BJ (cell line): ENCODE measurements around the gene MCC. TPM values are rescaled to one million over a fixed set of nuclear protein-coding genes. Genes with fewer than 3 reads are reported as not detected.
A peak's percentile ranks its signal among the peaks of the same experiment; 100 is the strongest.

Experiments used
- CTCF ChIA-PET: fragments of 350-600 bp; formaldehyde crosslinking; extraction: SDS; loops from one replicate; lab custom pipeline; 2021; ENCODE audit warnings: antibody characterized with exemption, inconsistent platforms; lab: Yijun Ruan, JAX
- POLR2A ChIA-PET: fragments of 300-600 bp; sonication (Branson Sonifier 250); formaldehyde crosslinking; extraction: SDS; loops from one replicate; lab custom pipeline; 2021; ENCODE audit warnings: antibody characterized with exemption; lab: Charles Lee
- DNase-seq: peaks from one replicate; pipeline ENCODE4 v3.0.0-alpha.2; 2011; ENCODE audit warnings: low read depth
- H3K27me3 ChIP-seq: 2 replicates; pipeline ENCODE4 v1.6.0; 2011; ENCODE audit warnings: low read length; ENCODE audit not compliant: control insufficient read depth, insufficient read depth
- H3K36me3 ChIP-seq: 2 replicates; pipeline ENCODE4 v1.5.1; 2011; ENCODE audit warnings: low read length; ENCODE audit not compliant: control insufficient read depth, insufficient read depth
- H3K4me3 ChIP-seq: 2 replicates; pipeline ENCODE4 v1.5.1; 2011; ENCODE audit warnings: low read depth, mild to moderate bottlenecking, control low read depth, low read length
- polyA plus RNA-seq: library from polyadenylated mRNA; depleted of rRNA; stranded (reverse); fragments of >200 nt; gene quantifications from 2 replicates; pipeline ENCODE4 v1.2.3, GENCODE V29; 2011
- TF ChIP-seq, protein P1 (sequence below): IDR thresholded peaks from 2 replicates; pipeline ENCODE4 v1.5.1; 2011; ENCODE audit warnings: low read depth, mild to moderate bottlenecking, control low read depth, inconsistent platforms, low read length, moderate library complexity; ENCODE audit not compliant: insufficient read depth

The MCC gene
- polyA plus RNA-seq, 1 experiment: 2.3 TPM

DNA sequence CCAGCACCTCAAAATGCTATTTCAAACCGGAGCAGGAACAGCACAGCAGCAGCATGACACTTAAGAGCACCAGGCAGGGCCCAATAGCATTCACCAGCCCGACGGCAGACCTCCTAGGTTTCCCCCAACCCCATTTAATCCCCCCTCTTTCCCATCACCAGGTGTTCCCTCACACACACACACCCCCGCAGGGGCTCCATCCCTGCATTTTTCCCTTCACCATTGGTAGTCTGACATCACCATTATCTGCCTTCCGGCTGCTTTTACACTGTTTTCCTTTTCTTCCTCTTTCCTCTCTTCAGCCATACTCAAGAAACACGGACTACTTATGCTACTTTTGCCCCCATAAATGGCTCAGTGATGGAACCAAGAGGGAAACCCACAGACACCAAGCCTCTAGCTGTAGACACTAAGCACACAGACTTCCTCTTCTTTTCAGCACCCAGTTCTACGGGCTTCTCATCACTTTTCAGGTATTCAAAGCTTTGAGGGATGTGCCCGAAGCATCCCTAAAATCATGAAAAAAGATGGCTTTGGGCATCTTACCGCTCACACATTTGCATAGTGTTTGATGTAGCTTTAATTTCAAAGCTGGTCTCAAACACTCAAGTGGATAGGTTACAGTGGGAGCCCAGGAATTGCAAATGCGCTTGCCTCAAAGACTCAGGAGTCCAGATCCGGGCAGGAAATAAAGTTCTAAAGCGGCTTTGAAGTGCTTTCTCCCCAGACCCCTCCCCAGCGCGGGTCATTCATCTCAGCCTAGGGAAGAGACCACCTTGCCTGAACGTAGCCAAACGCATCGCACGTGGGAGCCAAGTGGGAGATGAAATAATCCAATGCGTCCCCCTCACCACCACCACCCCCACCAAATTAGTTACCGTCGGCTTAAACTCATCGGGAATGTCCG is 194.9 kb downstream of the MCC start:
- TF ChIP-seq, protein P1, sequence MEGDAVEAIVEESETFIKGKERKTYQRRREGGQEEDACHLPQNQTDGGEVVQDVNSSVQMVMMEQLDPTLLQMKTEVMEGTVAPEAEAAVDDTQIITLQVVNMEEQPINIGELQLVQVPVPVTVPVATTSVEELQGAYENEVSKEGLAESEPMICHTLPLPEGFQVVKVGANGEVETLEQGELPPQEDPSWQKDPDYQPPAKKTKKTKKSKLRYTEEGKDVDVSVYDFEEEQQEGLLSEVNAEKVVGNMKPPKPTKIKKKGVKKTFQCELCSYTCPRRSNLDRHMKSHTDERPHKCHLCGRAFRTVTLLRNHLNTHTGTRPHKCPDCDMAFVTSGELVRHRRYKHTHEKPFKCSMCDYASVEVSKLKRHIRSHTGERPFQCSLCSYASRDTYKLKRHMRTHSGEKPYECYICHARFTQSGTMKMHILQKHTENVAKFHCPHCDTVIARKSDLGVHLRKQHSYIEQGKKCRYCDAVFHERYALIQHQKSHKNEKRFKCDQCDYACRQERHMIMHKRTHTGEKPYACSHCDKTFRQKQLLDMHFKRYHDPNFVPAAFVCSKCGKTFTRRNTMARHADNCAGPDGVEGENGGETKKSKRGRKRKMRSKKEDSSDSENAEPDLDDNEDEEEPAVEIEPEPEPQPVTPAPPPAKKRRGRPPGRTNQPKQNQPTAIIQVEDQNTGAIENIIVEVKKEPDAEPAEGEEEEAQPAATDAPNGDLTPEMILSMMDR: no peak
- POLR2A ChIA-PET: no interaction called here
- no peaks in the 10 kb centered on the region for H3K27me3 ChIP-seq
- CTCF ChIA-PET: interaction anchor here (0.6 to 2.1 kb wide), 3 partner anchors 11 to 297 kb away, joined by 3 to 6 read pairs (median 3); no protein-coding TSS in a partner anchor
- DNase-seq: no peak
- H3K4me3 ChIP-seq: peak overlapping the region; percentile 62
- H3K36me3 ChIP-seq: no peaks in the 10 kb centered on the region

DNA sequence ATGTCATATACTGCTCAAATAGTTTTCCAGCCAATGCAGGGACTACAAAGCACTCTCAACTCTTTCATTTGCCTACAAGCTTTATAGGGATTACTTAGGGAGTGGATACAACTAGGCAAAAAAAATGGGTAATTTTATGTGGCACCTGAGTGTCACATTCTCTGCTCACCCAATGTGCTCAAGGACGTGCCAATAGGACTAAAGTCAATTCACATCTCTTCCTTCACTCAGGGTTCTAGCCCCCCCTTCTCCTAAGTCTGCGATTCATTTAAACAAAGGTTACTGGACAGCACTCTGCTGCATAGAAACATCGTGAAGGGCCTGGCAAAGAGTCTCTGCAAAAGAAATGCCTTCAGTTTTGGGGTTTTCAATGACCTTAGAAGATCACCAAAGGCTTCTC is 195.8 kb downstream of the MCC start:
- ChIA-PET CTCF (interaction anchor here (1.7 kb wide), 1 partner anchor 296 kb away, joined by 4 read pairs; no protein-coding TSS in a partner anchor), POLR2A (no interaction called here)
- no peak overlapping the region for H3K4me3 ChIP-seq
- TF ChIP-seq, protein P1: no peak
- H3K27me3 ChIP-seq: 0 out of 2 replicates have a peak, but pooled peaks cover 2% of the 10 kb centered on the region
- no peak for DNase-seq
- H3K36me3 ChIP-seq: no peaks in the 10 kb centered on the region

DNA sequence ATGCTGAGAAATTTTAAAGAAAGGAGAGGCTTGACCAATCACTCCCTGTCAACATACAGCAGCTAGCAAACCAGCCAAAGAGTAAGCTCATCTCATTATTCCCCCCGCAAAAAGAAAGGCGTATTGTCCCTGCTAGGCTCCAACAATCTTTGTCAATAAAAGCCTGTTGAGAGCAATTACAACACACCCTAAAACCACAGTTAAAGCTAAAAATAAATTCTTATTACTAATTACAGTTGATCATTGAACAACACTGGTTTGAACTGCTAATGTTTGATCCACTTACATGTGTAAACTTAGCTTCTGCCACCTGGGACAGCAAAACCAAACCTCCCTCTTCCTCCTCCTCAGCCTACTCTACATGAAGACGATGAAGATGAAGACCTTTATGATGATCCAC is 204.7 kb downstream of the MCC start:
- no peak for DNase-seq
- ChIA-PET CTCF (no interaction called here), POLR2A (no interaction called here)
- no peaks in the 10 kb centered on the region for H3K36me3 ChIP-seq
- 0 out of 2 replicates have a peak, but pooled peaks cover 2% of the 10 kb centered on the region for H3K27me3 ChIP-seq
- TF ChIP-seq, protein P1: no peak
- H3K4me3 ChIP-seq: no peak overlapping the region

DNA sequence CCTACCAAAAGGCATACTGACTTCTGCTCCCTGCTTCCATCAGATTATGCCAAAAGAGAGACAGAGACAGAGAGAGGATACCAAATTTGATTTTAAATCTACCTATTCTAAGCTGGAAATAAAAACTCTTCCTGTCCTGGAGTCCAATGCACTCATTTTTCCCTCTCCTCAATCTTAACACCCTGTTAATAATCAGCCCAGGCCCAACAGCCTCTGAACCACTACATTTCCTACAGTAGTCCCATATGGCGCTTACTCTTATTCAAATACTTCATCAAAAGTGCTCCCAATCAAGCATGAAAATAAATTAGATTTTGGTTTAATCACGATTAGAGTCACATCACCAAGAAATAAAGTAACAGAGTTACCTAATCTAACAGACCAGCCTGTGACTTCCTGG is 205.8 kb downstream of the MCC start:
- CTCF ChIA-PET: interaction anchor here (1.7 kb wide), 1 partner anchor 12 kb away, joined by 6 read pairs; no protein-coding TSS in a partner anchor
- TF ChIP-seq, protein P1: no peak
- DNase-seq: no peak
- no peak overlapping the region for H3K4me3 ChIP-seq
- no peaks in the 10 kb centered on the region for H3K27me3 ChIP-seq
- POLR2A ChIA-PET: no interaction called here
- no peaks in the 10 kb centered on the region for H3K36me3 ChIP-seq

DNA sequence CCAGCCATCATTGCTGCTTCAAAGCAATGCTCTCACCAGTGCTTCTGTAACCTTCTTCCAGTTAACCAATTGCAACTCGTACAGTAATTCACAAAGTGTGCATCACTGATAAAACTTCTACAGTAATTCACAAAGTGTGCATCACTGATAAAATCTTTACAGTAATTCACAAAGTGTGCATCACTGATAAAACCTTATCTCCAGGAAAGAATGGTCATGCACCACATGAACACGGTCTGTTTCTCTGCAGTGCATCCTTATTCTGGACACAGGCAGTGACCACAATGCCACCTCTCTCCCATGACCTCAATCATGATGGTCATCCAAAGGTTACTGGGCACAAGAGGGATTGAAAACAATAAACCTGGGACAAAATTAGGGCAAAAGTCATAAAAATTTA is 207.1 kb downstream of the MCC start:
- H3K36me3 ChIP-seq: no peaks in the 10 kb centered on the region
- H3K27me3 ChIP-seq: no peaks in the 10 kb centered on the region
- POLR2A ChIA-PET: no interaction called here
- DNase-seq: no peak
- CTCF ChIA-PET: interaction anchor here (0.6 to 1.7 kb wide), 5 partner anchors 9 to 94 kb away, joined by 3 to 6 read pairs (median 3); no protein-coding TSS in a partner anchor
- no peak overlapping the region for H3K4me3 ChIP-seq
- TF ChIP-seq, protein P1: no peak
